HG02763 (cell line): ENCODE results near the gene CABS1.

Source experiments
- ATAC-seq: cut with Tn5 transposase; IDR thresholded peaks from one replicate; pipeline ENCODE4 v1.9.1; 2021; ENCODE audit warnings: mild to moderate bottlenecking, moderate library complexity; ENCODE audit not compliant: unreplicated experiment

Gene CABS1

GRCh38 chr4:70334681-70335080 is at the start of gene CABS1:
Gene CABS1 (plus strand): TSS chr4:70334981. CDS start chr4:70335040, 59 bp downstream.
- ATAC-seq = no peak

DNA sequence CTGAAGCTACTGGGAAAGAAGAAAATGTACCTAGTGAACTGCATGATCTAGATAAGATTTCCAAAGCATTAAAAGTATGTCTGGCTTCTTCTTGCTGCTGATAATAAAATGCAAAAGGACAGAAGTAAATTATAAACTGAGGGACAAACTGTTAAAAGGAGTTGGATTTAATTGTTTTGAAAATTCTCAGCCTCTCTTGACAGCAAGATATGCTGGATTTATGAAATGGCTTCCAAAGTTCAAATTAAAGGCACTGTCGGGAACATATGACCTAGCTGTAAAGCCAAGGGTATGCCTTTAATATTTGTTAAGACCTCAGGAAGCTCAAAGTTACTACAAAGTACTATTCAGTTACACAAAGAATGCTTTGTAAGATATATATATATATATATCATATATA is 46.1 kb upstream of the CABS1 start:
- ATAC-seq = no peak

- ATAC-seq = no peak
These were observed 43.4 kb upstream of the CABS1 start for GRCh38 chr4:70291341-70291740.

GRCh38 chr4:70297576-70297975 is 37.2 kb upstream of the CABS1 start:
- ATAC-seq = no peak

DNA sequence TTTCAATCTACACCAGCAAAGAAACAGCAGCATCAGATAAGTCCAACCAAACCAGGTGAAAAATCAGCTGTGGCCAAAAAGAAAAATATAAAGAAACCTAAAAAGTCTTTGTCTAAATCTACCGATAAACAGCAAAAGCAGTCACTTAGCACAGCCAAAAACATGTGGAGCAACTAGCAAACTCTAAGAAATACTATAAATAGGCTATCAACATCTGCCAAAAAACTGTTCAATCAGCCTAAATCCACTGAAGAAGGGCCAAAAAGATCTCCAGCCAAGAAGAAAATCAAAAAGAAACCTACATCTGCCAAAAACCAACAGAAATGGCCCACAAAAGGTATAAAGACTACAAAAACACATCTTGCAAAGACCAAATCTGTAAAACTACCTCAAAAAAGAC is 36.7 kb upstream of the CABS1 start:
- ATAC-seq = no peak

DNA sequence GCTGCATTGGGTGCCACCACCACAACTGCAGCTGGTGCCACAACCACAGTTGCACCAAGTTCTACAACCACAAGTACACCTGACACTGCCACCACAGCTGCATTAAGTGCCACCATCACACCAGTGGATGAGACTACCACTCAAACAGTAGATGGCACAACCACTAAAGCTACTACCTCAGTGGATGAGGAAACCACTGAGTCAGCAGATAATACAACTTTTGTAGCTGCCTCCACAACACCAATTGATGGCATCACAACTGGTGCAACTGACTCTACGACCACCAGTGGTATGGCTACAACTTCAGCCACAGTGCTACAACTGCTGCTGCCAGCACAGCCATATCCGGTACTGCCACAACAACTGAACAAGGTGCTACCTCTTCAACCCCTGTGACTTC is 35.1 kb upstream of the CABS1 start:
- no peak for ATAC-seq

- no peak for ATAC-seq
These were observed 34.6 kb upstream of the CABS1 start for GRCh38 chr4:70300215-70300614.

DNA sequence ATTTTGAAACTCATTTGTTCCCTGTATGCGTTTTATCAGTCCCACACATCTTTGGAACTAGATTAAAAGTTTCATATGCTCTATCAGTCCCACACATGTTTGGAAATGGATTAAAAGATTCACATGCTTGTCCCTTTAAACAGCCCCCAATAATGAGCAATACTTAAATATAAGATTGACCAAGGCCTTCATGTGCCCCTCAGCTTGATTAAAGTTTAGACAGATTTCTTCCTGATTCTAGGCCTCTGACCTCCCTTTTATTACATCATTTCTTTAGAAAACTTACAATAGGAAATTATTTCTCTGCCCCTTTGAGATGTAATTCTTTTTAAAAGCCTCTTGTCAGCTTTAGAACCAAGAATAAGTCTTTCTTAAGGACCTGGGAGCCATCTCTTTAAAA is 31.7 kb upstream of the CABS1 start:
- ATAC-seq = no peak

DNA sequence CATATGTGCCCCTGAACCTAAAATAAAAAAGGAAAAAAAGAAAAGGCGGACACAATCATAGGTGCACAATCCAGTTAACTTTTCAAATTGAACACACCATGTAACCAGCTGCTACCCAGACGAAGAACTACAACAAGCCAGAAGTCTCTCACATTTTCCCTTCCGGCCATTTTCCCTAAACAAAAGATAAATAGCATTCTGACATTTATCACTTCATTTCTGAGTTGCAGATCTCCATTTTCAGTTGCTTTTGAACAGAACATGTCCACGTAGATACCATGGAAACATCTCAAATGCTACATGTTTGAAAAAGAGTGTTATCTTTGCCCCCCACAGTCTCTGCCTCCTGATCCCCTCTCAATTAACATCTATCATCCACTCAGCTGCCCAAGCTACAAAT is 29.2 kb upstream of the CABS1 start:
- no peak for ATAC-seq

DNA sequence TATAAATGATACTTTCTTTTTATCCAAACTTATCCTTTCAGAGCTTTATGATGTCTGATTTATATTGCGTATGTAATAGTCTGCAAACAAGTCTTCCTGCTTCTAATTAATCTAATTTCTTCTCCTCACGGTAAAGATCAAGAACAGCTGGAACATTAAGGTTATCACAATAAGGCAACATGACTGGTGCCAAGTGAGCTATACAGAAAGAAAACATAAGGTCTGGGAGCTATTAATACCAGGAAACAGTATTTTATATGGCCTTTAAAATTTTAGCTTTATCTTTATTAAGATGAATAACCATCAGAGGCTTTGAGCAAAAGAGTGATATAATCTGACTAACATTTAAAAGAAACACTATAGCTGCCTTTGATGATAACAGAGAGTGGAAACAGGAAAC is 28.7 kb upstream of the CABS1 start:
- no peak for ATAC-seq

- ATAC-seq = no peak
These were observed 21.0 kb upstream of the CABS1 start for GRCh38 chr4:70313736-70314135.

GRCh38 chr4:70315928-70316327 is 18.9 kb upstream of the CABS1 start:
- no peak for ATAC-seq

- ATAC-seq = no peak
These were observed 8.7 kb upstream of the CABS1 start for GRCh38 chr4:70326052-70326451.

DNA sequence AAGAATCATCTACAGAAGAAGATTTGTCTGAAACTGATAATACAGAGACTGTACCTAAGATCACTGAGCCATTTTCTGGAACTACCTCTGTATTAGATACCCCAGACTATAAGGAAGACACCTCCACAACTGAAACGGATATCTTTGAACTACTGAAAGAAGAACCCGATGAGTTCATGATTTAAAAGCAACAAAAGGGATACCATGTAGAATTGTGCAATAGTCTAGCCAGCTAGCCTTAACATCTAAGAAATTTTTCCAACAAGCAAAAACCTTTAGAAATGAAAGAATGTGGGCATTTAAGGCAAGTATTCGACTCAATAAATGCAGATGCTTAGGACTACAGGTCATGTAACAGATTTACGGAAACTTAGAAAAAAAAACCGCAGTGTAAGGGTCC is 1.3 kb downstream of the CABS1 start:
- ATAC-seq = no peak

DNA sequence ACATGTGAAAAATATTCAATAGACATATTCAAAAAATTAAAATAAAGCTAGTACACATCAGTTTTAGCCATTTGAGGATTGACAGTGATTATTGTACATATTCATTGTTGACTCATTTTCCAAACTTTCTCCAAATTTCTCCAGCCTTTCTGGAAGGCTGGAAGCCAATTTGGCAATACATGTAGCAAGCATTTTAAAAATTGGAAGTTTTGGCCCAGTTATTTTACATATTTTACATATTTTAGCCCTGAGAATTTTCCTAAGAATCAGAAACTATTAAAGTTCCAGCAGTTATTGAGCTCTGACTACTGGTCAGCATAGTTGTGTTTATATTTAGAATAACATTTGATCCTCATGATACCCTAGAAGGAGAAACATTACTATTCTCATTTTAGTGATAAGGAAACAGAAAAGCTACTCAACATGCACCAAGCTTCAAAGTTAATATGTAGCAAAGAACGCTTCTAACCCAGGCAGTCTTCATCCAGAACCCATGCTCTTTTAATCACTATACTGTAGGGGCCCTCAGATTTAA is 3.2 kb downstream of the CABS1 start:
- no peak for ATAC-seq

GRCh38 chr4:70356185-70356584 is 21.4 kb downstream of the CABS1 start:
- no peak for ATAC-seq

DNA sequence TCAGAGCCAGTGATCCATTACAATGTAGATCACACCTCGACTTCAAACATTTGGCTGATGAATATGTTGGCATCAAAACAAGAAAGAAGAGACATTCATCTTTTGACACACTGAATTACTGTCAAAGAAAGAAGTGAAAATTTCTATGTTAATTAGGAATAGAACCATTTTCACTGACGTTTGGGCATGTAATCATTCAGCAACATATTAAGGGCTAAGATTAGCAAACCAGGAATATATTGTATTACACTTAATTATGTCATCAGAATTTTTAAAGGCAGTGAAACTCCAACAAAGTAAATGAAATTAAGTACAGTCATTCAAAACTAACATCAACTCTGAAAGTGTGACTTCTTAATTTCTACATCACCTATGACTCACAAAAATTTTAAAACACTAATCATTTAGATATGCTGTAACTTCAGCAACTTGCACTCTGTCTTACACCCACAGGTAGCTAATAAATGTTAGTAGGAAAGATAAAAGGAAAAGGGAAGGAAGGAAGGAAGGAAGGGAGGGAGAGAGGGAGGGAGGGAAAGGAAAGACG is 24.4 kb downstream of the CABS1 start:
- no peak for ATAC-seq

- no peak for ATAC-seq
These were observed 25.7 kb downstream of the CABS1 start, which contains the start of gene SMR3A for GRCh38 chr4:70360460-70360859. Gene SMR3A (plus strand): TSS chr4:70360760. CDS start chr4:70362116, 1,356 bp downstream.

DNA sequence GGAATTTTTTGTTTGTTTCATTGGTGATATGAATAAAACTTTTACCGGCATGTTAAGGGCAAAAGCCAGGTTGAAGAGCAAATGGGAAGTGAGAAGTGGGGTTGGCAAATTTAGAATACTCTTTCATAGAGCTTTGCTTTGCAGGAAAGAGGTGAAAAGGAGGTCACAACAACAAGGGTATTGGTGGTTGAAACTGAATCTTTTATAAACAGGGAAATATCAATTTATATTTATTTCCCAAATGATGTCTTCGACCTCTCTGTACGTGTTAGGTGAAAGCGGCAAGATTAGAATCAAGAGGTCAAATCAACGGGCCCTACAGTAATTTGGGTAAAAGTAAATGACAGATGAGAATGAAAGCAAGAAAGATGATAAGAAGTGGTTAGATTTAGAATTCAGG is 29.2 kb downstream of the CABS1 start:
- no peak for ATAC-seq

DNA sequence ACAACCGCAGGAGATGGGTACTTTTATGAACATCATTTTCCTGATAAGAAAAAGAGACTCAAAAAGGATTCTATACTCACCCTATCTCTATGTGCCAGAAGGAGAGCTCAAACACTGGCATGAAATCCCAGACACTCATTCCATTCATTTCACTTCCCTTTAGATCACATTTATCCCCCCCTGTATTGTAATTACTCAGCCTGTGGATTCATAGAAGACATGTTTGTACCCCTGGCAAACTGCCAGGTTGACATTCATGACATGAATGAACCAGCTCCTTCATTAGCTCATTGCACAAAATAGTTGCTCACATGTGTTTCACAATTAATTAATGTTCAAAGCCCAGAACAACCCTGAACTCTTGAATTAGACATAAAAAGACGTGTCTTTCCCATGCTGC is 30.7 kb downstream of the CABS1 start:
- no peak for ATAC-seq

GRCh38 chr4:70367813-70368212 is 33.0 kb downstream of the CABS1 start:
- ATAC-seq = no peak

- ATAC-seq = no peak
These were observed 37.2 kb downstream of the CABS1 start for GRCh38 chr4:70371987-70372386.

GRCh38 chr4:70372760-70373159 is 38.0 kb downstream of the CABS1 start:
- no peak for ATAC-seq
